ENCODE measurements around the gene PTPRF. TPM values are rescaled to one million over a fixed set of nuclear protein-coding genes. Genes with fewer than 3 reads are reported as not detected.

Gene PTPRF
- total RNA-seq, 4 donors from 2014 or later: 33.8 to 84.2 (median 53.7) TPM

GRCh38 chr1:43518935-43519686, 11.6 kb upstream of the PTPRF start:
- intact Hi-C loops (cut with DNase I): no loop called here
- DNase-seq (ENCODE audit: extremely low spot score): no peak
- Histone ChIP-seq H3K4me3 (no peak overlapping the region), H3K27ac (replicated peaks in 1 of 4) (no peak overlapping the region), H3K9me3 (no peaks in the 10 kb centered on the region), H3K4me1 (no peaks in the 10 kb centered on the region), H3K36me3 (no peaks in the 10 kb centered on the region), H3K27me3 (peaks cover 0 to 7% (median 0%) of the 10 kb centered on the region in 4 donors)
- 88% methylated on average over 11 of the region's 11 CpGs for WGBS
- no peak for TF ChIP-seq EP300 (IDR thresholded peaks at IDR 0.05)
- TF ChIP-seq CTCF (IDR thresholded peaks at IDR 0.05): no peak
- TF ChIP-seq POLR2A (IDR thresholded peaks at IDR 0.05; ENCODE audit: low read depth): no peak

- Histone ChIP-seq H3K9me3 (no peaks in the 10 kb centered on the region), H3K36me3 (no peaks in the 10 kb centered on the region), H3K4me1 (no peaks in the 10 kb centered on the region), H3K27me3 (peaks cover 0 to 7% (median 0%) of the 10 kb centered on the region in 4 donors), H3K27ac (replicated peaks in 1 of 4) (no peak overlapping the region), H3K4me3 (no peak overlapping the region)
- 62% methylated on average over 3 of the region's 3 CpGs for WGBS
- TF ChIP-seq CTCF (IDR thresholded peaks at IDR 0.05) (no peak), EP300 (IDR thresholded peaks at IDR 0.05) (no peak), POLR2AphosphoS5 (IDR thresholded peaks at IDR 0.05) (no peak), POLR2A (IDR thresholded peaks at IDR 0.05; ENCODE audit: low read depth) (no peak)
- DNase-seq (ENCODE audit: extremely low spot score): no peak
- intact Hi-C loops (cut with DNase I): no loop called here
Measured at GRCh38 chr1:43520100-43520778, 10.4 kb upstream of the PTPRF start.

GRCh38 chr1:43521078-43521477, 9.6 kb upstream of the PTPRF start:
- intact Hi-C loops (cut with DNase I): no loop called here
- WGBS: 93% methylated on average over 2 of the region's 8 CpGs
- no peak for TF ChIP-seq CTCF (IDR thresholded peaks at IDR 0.05)
- no peak for TF ChIP-seq POLR2AphosphoS5 (IDR thresholded peaks at IDR 0.05)
- no peak for TF ChIP-seq POLR2A (IDR thresholded peaks at IDR 0.05; ENCODE audit: low read depth)
- TF ChIP-seq EP300 (IDR thresholded peaks at IDR 0.05): no peak
- no peak for DNase-seq (ENCODE audit: extremely low spot score)
- H3K27me3 ChIP-seq: peaks cover 0 to 7% (median 0%) of the 10 kb centered on the region in 4 donors
- H3K36me3 ChIP-seq: no peaks in the 10 kb centered on the region
- H3K9me3 ChIP-seq: no peaks in the 10 kb centered on the region
- no peak overlapping the region for H3K4me3 ChIP-seq
- H3K27ac ChIP-seq (replicated peaks in 1 of 4): no peak overlapping the region
- H3K4me1 ChIP-seq: no peaks in the 10 kb centered on the region

GRCh38 chr1:43521756-43522155, 8.9 kb upstream of the PTPRF start:
- Histone ChIP-seq H3K27me3 (peaks cover 0 to 7% (median 0%) of the 10 kb centered on the region in 4 donors), H3K4me3 (no peak overlapping the region), H3K27ac (replicated peaks in 1 of 4) (no peak overlapping the region), H3K4me1 (no peaks in the 10 kb centered on the region), H3K9me3 (no peaks in the 10 kb centered on the region), H3K36me3 (no peaks in the 10 kb centered on the region)
- WGBS: 88% methylated on average over 5 of the region's 8 CpGs
- no peak for DNase-seq (ENCODE audit: extremely low spot score)
- TF ChIP-seq POLR2A (IDR thresholded peaks at IDR 0.05; ENCODE audit: low read depth) (no peak), CTCF (IDR thresholded peaks at IDR 0.05) (no peak), EP300 (IDR thresholded peaks at IDR 0.05) (no peak), POLR2AphosphoS5 (IDR thresholded peaks at IDR 0.05) (no peak)
- intact Hi-C loops (cut with DNase I): no loop called here
